ENCODE data around the gene ANXA2R. TPM values are rescaled to one million over a fixed set of nuclear protein-coding genes. Genes with fewer than 3 reads are reported as not detected.
A peak's percentile ranks its signal among the peaks of the same experiment; 100 is the strongest.

The ANXA2R gene
- total and polyA plus RNA-seq, 9 of the 15 experiments (the other 6 are each of a cell fraction or from before 2014, with no cell fraction given): 2.1 to 4.8 (median 3.4) TPM

- TF ChIP-seq, protein P1, sequence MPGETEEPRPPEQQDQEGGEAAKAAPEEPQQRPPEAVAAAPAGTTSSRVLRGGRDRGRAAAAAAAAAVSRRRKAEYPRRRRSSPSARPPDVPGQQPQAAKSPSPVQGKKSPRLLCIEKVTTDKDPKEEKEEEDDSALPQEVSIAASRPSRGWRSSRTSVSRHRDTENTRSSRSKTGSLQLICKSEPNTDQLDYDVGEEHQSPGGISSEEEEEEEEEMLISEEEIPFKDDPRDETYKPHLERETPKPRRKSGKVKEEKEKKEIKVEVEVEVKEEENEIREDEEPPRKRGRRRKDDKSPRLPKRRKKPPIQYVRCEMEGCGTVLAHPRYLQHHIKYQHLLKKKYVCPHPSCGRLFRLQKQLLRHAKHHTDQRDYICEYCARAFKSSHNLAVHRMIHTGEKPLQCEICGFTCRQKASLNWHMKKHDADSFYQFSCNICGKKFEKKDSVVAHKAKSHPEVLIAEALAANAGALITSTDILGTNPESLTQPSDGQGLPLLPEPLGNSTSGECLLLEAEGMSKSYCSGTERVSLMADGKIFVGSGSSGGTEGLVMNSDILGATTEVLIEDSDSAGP (CRISPR knock-in tag; IDR thresholded peaks at IDR 0.05): no peak
- no peak for TF ChIP-seq SRF (CRISPR knock-in tag; IDR thresholded peaks at IDR 0.05)
- TF ChIP-seq ESRRA (IDR thresholded peaks at IDR 0.05; ENCODE audit: borderline replicate concordance, low read depth): no peak
- no peak for TF ChIP-seq ZNF696 (CRISPR knock-in tag; conservative IDR thresholded peaks at IDR 0.05)
- TF ChIP-seq ELK3 (CRISPR knock-in tag; IDR thresholded peaks at IDR 0.05): no peak
- no peak for TF ChIP-seq ZNF609 (CRISPR knock-in tag; IDR thresholded peaks at IDR 0.05; ENCODE audit: borderline replicate concordance)
- no peak for TF ChIP-seq LCOR (CRISPR knock-in tag; IDR thresholded peaks at IDR 0.05)
- no peak for TF ChIP-seq ZNF263 (CRISPR knock-in tag; IDR thresholded peaks at IDR 0.05; ENCODE audit: borderline replicate concordance)
- TF ChIP-seq HMGN3 (IDR thresholded peaks at IDR 0.05; ENCODE audit: borderline replicate concordance, extremely low read depth, insufficient read length, low read depth, low read length): no peak
- no peak for TF ChIP-seq TCF7 (IDR thresholded peaks at IDR 0.05; ENCODE audit: borderline replicate concordance)
- TF ChIP-seq GTF2E2 (tag; IDR thresholded peaks at IDR 0.05): no peak
- TF ChIP-seq RBM39 (optimal IDR thresholded peaks at IDR 0.05; ENCODE audit: low read depth, low read length): no peak
- TF ChIP-seq CREB1 (IDR thresholded peaks at IDR 0.05): no peak
- TF ChIP-seq CREB1 (CRISPR knock-in tag; IDR thresholded peaks at IDR 0.05): no peak
- no peak for TF ChIP-seq MYC (IDR thresholded peaks at IDR 0.05; ENCODE audit: low read depth, low read length)
- no peak for TF ChIP-seq MYC (CRISPR knock-in tag; IDR thresholded peaks at IDR 0.05; ENCODE audit: borderline replicate concordance, low read depth)
- TF ChIP-seq ETV6 (IDR thresholded peaks at IDR 0.05; ENCODE audit: borderline replicate concordance in 1 of 2, low read depth in 2 of 2, low read length in 1 of 2): 0 out of 4 replicates have a peak, but pooled peaks of 1 of the 2 experiments have one; percentile 51
- no peak for TF ChIP-seq ETV6 (CRISPR knock-in tag; IDR thresholded peaks at IDR 0.05; ENCODE audit: borderline replicate concordance)
- TF ChIP-seq, protein P2, sequence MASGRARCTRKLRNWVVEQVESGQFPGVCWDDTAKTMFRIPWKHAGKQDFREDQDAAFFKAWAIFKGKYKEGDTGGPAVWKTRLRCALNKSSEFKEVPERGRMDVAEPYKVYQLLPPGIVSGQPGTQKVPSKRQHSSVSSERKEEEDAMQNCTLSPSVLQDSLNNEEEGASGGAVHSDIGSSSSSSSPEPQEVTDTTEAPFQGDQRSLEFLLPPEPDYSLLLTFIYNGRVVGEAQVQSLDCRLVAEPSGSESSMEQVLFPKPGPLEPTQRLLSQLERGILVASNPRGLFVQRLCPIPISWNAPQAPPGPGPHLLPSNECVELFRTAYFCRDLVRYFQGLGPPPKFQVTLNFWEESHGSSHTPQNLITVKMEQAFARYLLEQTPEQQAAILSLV (tag; IDR thresholded peaks at IDR 0.05): no peak
These were observed 23.6 kb upstream of the ANXA2R start (continued) for GRCh38 chr5:43063721-43064171.

All from K562 (cell line).